K562 (cell line): ENCODE results near the gene SLIT1. TPM values are rescaled to one million over a fixed set of nuclear protein-coding genes. Genes with fewer than 3 reads are reported as not detected.

Experiments
- ATAC-seq: fragments of 200-7000 bp; cut with Tn5 transposase; 3 replicates; pipeline ENCODE4 v1.9.1; 2020; ENCODE audit warnings: moderate library complexity
- BruUV-seq: library from RNA; stranded (reverse); fragments of 400-500 nt; replicated peaks from 2 replicates; lab custom pipeline; 2021; lab: Mats Ljungman, UMichigan
- CTCF ChIA-PET: fragments of 300-600 bp; formaldehyde crosslinking; extraction: SDS; loops from one replicate; lab custom pipeline; 2021; ENCODE audit warnings: low intra/inter-chr PET ratio; lab: Yijun Ruan, JAX
- POLR2A ChIA-PET: fragments of 300-600, 350-650 bp; sonication (Branson Sonifier 250); formaldehyde crosslinking; extraction: SDS; loops from one replicate; lab custom pipeline; 2021; ENCODE audit warnings: antibody characterized with exemption, inconsistent platforms; lab: Yijun Ruan, JAX
- DNase-seq, 4 experiments: peaks; one replicate each; pipeline versions ENCODE4 v3.0.0 to v3.0.0-alpha.2; 2011 to 2018; ENCODE audit warnings: low spot score in 3 of 4, mixed read lengths in 3 of 4; ENCODE audit errors: extremely low read depth in 1 of 4
- FAIRE-seq: peaks from 2 replicates; lab custom pipeline; 2011; peaks lifted over from hg19 to GRCh38; lab: Jason Lieb, UNC
- H2AFZ ChIP-seq: 2 replicates; pipeline ENCODE4 v1.6.0; 2011; ENCODE audit warnings: low read depth, low read length, control low read depth, inconsistent platforms
- H3K27ac ChIP-seq: fragments of 200-600 bp; 3 replicates; pipeline ENCODE4 v1.8.0; 2011; ENCODE audit warnings: low read depth, mild to moderate bottlenecking, control low read depth, inconsistent platforms, low read length, moderate library complexity, mixed read lengths; ENCODE audit errors: extremely low read depth
- H3K27me3 ChIP-seq, 2 experiments: fragments of 300-600 bp in 1 of 2; 2 replicates in 1 of 2; 3 replicates in 1 of 2; pipeline versions ENCODE4 v1.6.0 to v1.8.0; 2011; ENCODE audit warnings: inconsistent platforms in 2 of 2, low read length in 2 of 2, mild to moderate bottlenecking in 1 of 2, mixed read lengths in 1 of 2, moderate library complexity in 1 of 2; ENCODE audit not compliant: control insufficient read depth in 2 of 2, insufficient read depth in 2 of 2
- H3K36me3 ChIP-seq: fragments of 300-600 bp; 3 replicates; pipeline ENCODE4 v1.8.0; 2011; ENCODE audit warnings: mild to moderate bottlenecking, low read length, inconsistent platforms; ENCODE audit not compliant: control insufficient read depth, insufficient read depth
- H3K4me1 ChIP-seq, 2 experiments: fragments of 200-600 bp in 1 of 2; replicated peaks in 1 of 2; 2 replicates in 1 of 2; 3 replicates in 1 of 2; pipeline versions ENCODE4 v1.5.1 to v1.8.0; 2011; ENCODE audit warnings: inconsistent platforms in 2 of 2, low read length in 2 of 2, mild to moderate bottlenecking in 1 of 2, mixed read lengths in 1 of 2, moderate library complexity in 1 of 2; ENCODE audit not compliant: control insufficient read depth in 2 of 2, insufficient read depth in 2 of 2
- H3K4me2 ChIP-seq: 2 replicates; pipeline ENCODE4 v1.6.1; 2011; ENCODE audit warnings: low read length, control low read depth, inconsistent platforms, mixed read lengths; ENCODE audit not compliant: insufficient read depth
- H3K4me3 ChIP-seq: fragments of 200-600 bp; sonication (generic), shearing (Covaris generic); 2 replicates; pipeline ENCODE4 v1.5.1; 2016; ENCODE audit warnings: control low read depth, inconsistent platforms
- H3K79me2 ChIP-seq: fragments of 200-600 bp; 3 replicates; pipeline ENCODE4 v1.8.0; 2011; ENCODE audit warnings: low read length, inconsistent platforms; ENCODE audit not compliant: control insufficient read depth, insufficient read depth
- H3K9ac ChIP-seq, 2 experiments: 2 replicates each; pipeline versions ENCODE4 v1.6.0 to v1.6.1; 2011; ENCODE audit warnings: low read depth in 2 of 2, low read length in 2 of 2, control low read depth in 1 of 2, inconsistent platforms in 1 of 2, mild to moderate bottlenecking in 1 of 2, mixed read lengths in 1 of 2; ENCODE audit not compliant: insufficient read depth in 1 of 2
- H3K9me1 ChIP-seq: one replicate; pipeline ENCODE4 v1.6.0; 2011; ENCODE audit warnings: inconsistent platforms, mild to moderate bottlenecking, low read length, moderate library complexity; ENCODE audit not compliant: control insufficient read depth, insufficient read depth
- H3K9me3 ChIP-seq: replicated peaks from 2 replicates; pipeline ENCODE4 v1.5.1; 2011; ENCODE audit warnings: low read depth, low read length, inconsistent platforms; ENCODE audit not compliant: control insufficient read depth, insufficient read depth
- H4K20me1 ChIP-seq: replicated peaks from 2 replicates; pipeline ENCODE4 v1.6.1; 2011; ENCODE audit warnings: low read length, inconsistent platforms, mixed read lengths; ENCODE audit not compliant: control insufficient read depth, insufficient read depth
- E2F3 ChIP-seq: fragments of 250-450 bp; sonication (Bioruptor Pico); IDR thresholded peaks from 2 replicates; pipeline ENCODE4 v1.4.0; 2020; ENCODE audit warnings: mild to moderate bottlenecking
- HDAC6 ChIP-seq: IDR thresholded peaks from 2 replicates; pipeline ENCODE4 v1.6.1; 2012; ENCODE audit warnings: low read depth, mild to moderate bottlenecking, control low read depth, inconsistent platforms, low read length, moderate library complexity
- HNRNPLL ChIP-seq: fragments of 200-400 bp; formaldehyde crosslinking; IDR thresholded peaks from 2 replicates; pipeline ENCODE4 v1.6.1; 2017; ENCODE audit warnings: low read length, low read depth, mild to moderate bottlenecking; ENCODE audit not compliant: poor library complexity, severe bottlenecking
- MEIS2 ChIP-seq: fragments of 450-650 bp; IDR thresholded peaks from 2 replicates; pipeline ENCODE4 v1.6.1; 2014; ENCODE audit warnings: mild to moderate bottlenecking; ENCODE audit not compliant: partially characterized antibody
- MYNN ChIP-seq, 2 experiments: sonication (generic); formaldehyde crosslinking in 1 of 2; IDR thresholded peaks; 2 replicates each; pipeline versions ENCODE4 v1.5.0 to v1.6.1; 2016 to 2020; ENCODE audit warnings: antibody characterized with exemption in 1 of 2, missing genetic modification reagents in 1 of 2
- PBX2 ChIP-seq, 2 experiments: IDR thresholded peaks in 1 of 2; conservative IDR thresholded peaks in 1 of 2; 2 replicates each; pipeline ENCODE4 v1.6.1; 2016; ENCODE audit warnings: low read depth in 2 of 2, mild to moderate bottlenecking in 1 of 2, missing compliant biosample characterization in 1 of 2, missing genetic modification characterization in 1 of 2, moderate library complexity in 1 of 2
- PHF21A ChIP-seq: fragments of 450-650 bp; IDR thresholded peaks from 2 replicates; pipeline ENCODE4 v1.6.1; 2017; ENCODE audit warnings: low read depth, borderline replicate concordance
- PKNOX1 ChIP-seq: fragments of 450-650 bp; IDR thresholded peaks from 2 replicates; pipeline ENCODE4 v1.6.1; 2016
- TCF7 ChIP-seq: sonication (generic); IDR thresholded peaks from 2 replicates; pipeline ENCODE4 v1.6.1; 2016; ENCODE audit warnings: antibody characterized with exemption, borderline replicate concordance
- XRCC4 ChIP-seq: IDR thresholded peaks from one replicate; pipeline ENCODE4 v1.6.1; 2011; ENCODE audit not compliant: insufficient read depth, insufficient read length; ENCODE audit errors: extremely low read depth
- ZC3H8 ChIP-seq: fragments of 450-650 bp; IDR thresholded peaks from 2 replicates; pipeline ENCODE4 v1.6.1; 2017
- ZNF124 ChIP-seq: sonication (generic); formaldehyde crosslinking; IDR thresholded peaks from 2 replicates; pipeline ENCODE4 v1.8.1; 2022; ENCODE audit warnings: missing genetic modification reagents
- ZNF184 ChIP-seq: sonication (generic); formaldehyde crosslinking; IDR thresholded peaks from 2 replicates; pipeline ENCODE4 v1.5.0; 2020; ENCODE audit warnings: missing genetic modification reagents
- WGBS: fragments of 100-300 bp; shearing (Covaris generic); methylation state at CpG from one replicate; pipeline ENCODE4 v1.1.6; 2016; ENCODE audit warnings: low coverage, mixed read lengths; ENCODE audit not compliant: insufficient coverage; ENCODE audit errors: missing lambda C conversion rate; 5-methylcytosine and 5-hydroxymethylcytosine counted together
- in situ Hi-C: fragments of 300-500 bp; cut with MboI; formaldehyde crosslinking; loops from 4 replicates; pipeline ENCODE4 v1.15.0; 2018; ENCODE audit warnings: inconsistent platforms, mixed read lengths
- intact Hi-C: fragments of 100-400 bp; cut with micrococcal nuclease; formaldehyde crosslinking; loops from 2 replicates; pipeline ENCODE4 v1.14.2; 2022
- polyA plus RNA-seq, 8 experiments: library from polyadenylated mRNA; depleted of rRNA in 4 of 8; stranded (reverse) in 5 of 8; unstranded in 3 of 8; fragments of >200 nt; fragmentation: Nextera tagmentation in 2 of 8; fragmentation: Illumina TruSeq in 1 of 8; extraction: Ambion mirVana in 2 of 8; extraction: Trizol in 1 of 8; gene quantifications; 2 replicates each; pipeline versions ENCODE4 v1.2.1 to v1.2.3, GENCODE V29; 2011 to 2014; ENCODE audit warnings: inconsistent platforms in 1 of 8, missing spikeins in 1 of 8
- total RNA-seq, 7 experiments: library from RNA; depleted of rRNA in 6 of 7; stranded (reverse); fragments of >200 nt in 6 of 7; fragmentation: Illumina TruSeq in 2 of 7; extraction: Trizol in 2 of 7; gene quantifications; 2 replicates each; pipeline versions ENCODE4 v1.2.1 to v1.2.3, GENCODE V29; 2011 to 2021; ENCODE audit warnings: low replicate concordance in 1 of 7

Gene SLIT1
- total and polyA plus RNA-seq, 9 of the 15 experiments (the other 6 are each of a cell fraction or from before 2014, with no cell fraction given), result 0.01 to 0.11 (median 0.04) TPM; not detected in 3

- Histone ChIP-seq H3K27ac (no peak overlapping the region), H3K4me2 (no peak overlapping the region), H3K9ac (no peak overlapping the region), H4K20me1 (no peaks in the 10 kb centered on the region), H3K4me1 (no peaks in the 10 kb centered on the region; a peak in 1 of 5 replicates), H3K79me2 (no peaks in the 10 kb centered on the region), H3K4me3 (no peak overlapping the region), H2AFZ (no peak overlapping the region), H3K27me3 (no peaks in the 10 kb centered on the region), H3K9me1 (no peaks in the 10 kb centered on the region), H3K36me3 (peaks cover 28% of the 10 kb centered on the region), H3K9me3 (no peaks in the 10 kb centered on the region)
- CTCF ChIA-PET, result no interaction called here
- FAIRE-seq, result no peak
- intact Hi-C loops (no loop called here), in situ Hi-C loops (no loop called here)
- peak in 1 of 4 experiments; percentile 3 for DNase-seq
- 82% methylated on average over 5 of the region's 5 CpGs for WGBS
- ATAC-seq, result peak; percentile 40; the same call in 1 of the 3 replicates
- POLR2A ChIA-PET, result no interaction called here
- TF ChIP-seq MEIS2 (peak; percentile 91), HNRNPLL (no peak), MYNN (IDR thresholded peaks at IDR 0.05) (no peak), MYNN (CRISPR knock-in tag; IDR thresholded peaks at IDR 0.05) (no peak), TCF7 (no peak), E2F3 (CRISPR knock-in tag) (no peak), ZC3H8 (no peak), PHF21A (no peak), HDAC6 (no peak), PKNOX1 (peak; percentile 52; the same call in 1 of the 2 replicates), ZNF184 (CRISPR knock-in tag) (no peak), XRCC4 (no peak), PBX2 (CRISPR knock-in tag; IDR thresholded peaks at IDR 0.05; ENCODE audit: low read depth) (no peak), PBX2 (tag; conservative IDR thresholded peaks at IDR 0.05; ENCODE audit: low read depth) (peak; percentile 86), ZNF124 (CRISPR knock-in tag) (no peak)
- BruUV-seq, result no TSS peak
These were observed 236.6 kb downstream of the SLIT1 start for GRCh38 chr10:96949039-96949683.
